ENCODE results near the gene CPNE6. TPM values are rescaled to one million over a fixed set of nuclear protein-coding genes. Genes with fewer than 3 reads are reported as not detected.
"Not testable (repeated sequence)": the region's sequence is repeated elsewhere in the genome, so short reads cannot be mapped to it uniquely, and the experiment has no call there.

The CPNE6 gene
- total RNA-seq, 1 donor from 2014 or later, result not detected

DNA sequence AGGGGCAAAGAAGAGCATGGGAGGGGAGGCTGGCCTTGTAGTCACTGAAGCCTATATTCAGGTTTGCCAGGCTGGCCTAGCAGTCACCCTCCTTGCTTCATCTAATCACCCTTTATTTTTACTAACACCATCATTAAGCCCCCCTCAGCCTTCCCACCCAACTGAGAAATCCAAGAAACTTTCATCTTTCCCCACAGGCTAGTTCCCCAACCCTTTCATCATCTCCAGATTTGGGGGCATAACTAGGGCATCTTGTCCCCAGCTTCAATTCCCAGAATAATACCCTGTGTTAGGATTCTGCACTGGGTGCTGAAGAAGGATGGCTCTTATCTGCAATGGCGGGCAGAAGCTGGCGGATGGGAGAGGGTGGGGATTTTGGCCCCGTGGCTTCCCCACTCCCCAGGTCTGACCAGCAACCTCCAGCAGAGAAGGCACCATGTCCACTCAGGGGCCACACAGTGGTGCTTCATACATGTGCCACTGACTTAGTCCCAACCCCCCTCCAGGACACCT, 29.7 kb downstream of the CPNE6 start:
- no peak for DNase-seq (ENCODE audit: extremely low spot score, unreplicated experiment)
- no peak overlapping the region for H3K27ac Mint-ChIP-seq (ENCODE audit: unreplicated experiment)
- peaks cover 5% of the 10 kb centered on the region for H3K4me1 Mint-ChIP-seq (ENCODE audit: unreplicated experiment)
- H3K4me3 Mint-ChIP-seq (ENCODE audit: unreplicated experiment), result no peak overlapping the region
- peaks cover 34% of the 10 kb centered on the region for H3K36me3 Mint-ChIP-seq (ENCODE audit: unreplicated experiment)
- TF ChIP-seq, protein P1, sequence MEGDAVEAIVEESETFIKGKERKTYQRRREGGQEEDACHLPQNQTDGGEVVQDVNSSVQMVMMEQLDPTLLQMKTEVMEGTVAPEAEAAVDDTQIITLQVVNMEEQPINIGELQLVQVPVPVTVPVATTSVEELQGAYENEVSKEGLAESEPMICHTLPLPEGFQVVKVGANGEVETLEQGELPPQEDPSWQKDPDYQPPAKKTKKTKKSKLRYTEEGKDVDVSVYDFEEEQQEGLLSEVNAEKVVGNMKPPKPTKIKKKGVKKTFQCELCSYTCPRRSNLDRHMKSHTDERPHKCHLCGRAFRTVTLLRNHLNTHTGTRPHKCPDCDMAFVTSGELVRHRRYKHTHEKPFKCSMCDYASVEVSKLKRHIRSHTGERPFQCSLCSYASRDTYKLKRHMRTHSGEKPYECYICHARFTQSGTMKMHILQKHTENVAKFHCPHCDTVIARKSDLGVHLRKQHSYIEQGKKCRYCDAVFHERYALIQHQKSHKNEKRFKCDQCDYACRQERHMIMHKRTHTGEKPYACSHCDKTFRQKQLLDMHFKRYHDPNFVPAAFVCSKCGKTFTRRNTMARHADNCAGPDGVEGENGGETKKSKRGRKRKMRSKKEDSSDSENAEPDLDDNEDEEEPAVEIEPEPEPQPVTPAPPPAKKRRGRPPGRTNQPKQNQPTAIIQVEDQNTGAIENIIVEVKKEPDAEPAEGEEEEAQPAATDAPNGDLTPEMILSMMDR (IDR thresholded peaks at IDR 0.05), result no peak
- no peaks in the 10 kb centered on the region for H3K27me3 Mint-ChIP-seq (ENCODE audit: unreplicated experiment)
- H3K9me3 Mint-ChIP-seq (ENCODE audit: unreplicated experiment), result no peaks in the 10 kb centered on the region

DNA sequence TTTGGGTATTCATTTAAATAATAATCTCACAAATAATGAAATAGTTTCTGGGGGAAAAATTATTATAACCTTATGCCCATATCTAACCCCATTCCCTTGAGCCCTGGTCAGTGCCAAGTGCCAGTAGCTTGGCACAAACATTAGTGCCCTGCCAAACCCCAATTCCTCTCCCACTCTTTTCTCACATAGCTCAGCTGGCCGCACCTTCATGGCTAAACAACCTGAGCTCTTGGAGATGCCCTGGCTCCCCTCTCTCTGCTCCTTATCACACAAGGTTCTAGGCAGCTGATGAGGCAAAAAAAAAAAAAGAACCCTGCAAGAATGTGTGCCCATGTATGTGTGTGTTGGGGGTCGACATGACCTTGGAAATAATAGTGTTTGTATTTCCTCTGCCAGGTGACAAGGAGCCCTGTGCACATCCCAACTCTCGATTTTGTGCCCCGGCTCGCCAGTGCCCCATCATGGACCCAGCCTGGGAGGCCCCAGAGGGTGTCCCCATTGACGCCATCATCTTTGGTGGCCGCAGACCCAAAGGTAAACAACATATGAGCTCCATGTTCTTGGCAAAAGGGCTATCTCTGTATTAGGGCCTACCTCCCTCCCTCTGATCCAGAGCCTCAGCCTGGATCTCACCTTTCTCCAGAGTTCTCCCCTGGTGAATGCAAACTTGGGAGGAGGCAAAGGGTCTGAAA, 31.1 kb downstream of the CPNE6 start:
- H3K27me3 Mint-ChIP-seq (ENCODE audit: unreplicated experiment), result no peaks in the 10 kb centered on the region
- H3K27ac Mint-ChIP-seq (ENCODE audit: unreplicated experiment), result no peak overlapping the region
- no peaks in the 10 kb centered on the region for H3K4me1 Mint-ChIP-seq (ENCODE audit: unreplicated experiment)
- no peaks in the 10 kb centered on the region for H3K9me3 Mint-ChIP-seq (ENCODE audit: unreplicated experiment)
- DNase-seq (ENCODE audit: extremely low spot score, unreplicated experiment), result no peak
- peaks cover 34% of the 10 kb centered on the region for H3K36me3 Mint-ChIP-seq (ENCODE audit: unreplicated experiment)
- TF ChIP-seq, protein P1 (IDR thresholded peaks at IDR 0.05), result no peak
- H3K4me3 Mint-ChIP-seq (ENCODE audit: unreplicated experiment), result no peak overlapping the region

GRCh38 chr14:24103451-24103850, 32.1 kb downstream of the CPNE6 start:
- H3K9me3 Mint-ChIP-seq (ENCODE audit: unreplicated experiment), result no peaks in the 10 kb centered on the region
- H3K36me3 Mint-ChIP-seq (ENCODE audit: unreplicated experiment), result peaks cover 31% of the 10 kb centered on the region
- no peak for DNase-seq (ENCODE audit: extremely low spot score, unreplicated experiment)
- H3K27ac Mint-ChIP-seq (ENCODE audit: unreplicated experiment), result no peak overlapping the region
- no peak overlapping the region for H3K4me3 Mint-ChIP-seq (ENCODE audit: unreplicated experiment)
- H3K27me3 Mint-ChIP-seq (ENCODE audit: unreplicated experiment), result no peaks in the 10 kb centered on the region
- TF ChIP-seq, protein P1 (IDR thresholded peaks at IDR 0.05), result no peak
- peaks cover under 1% of the 10 kb centered on the region for H3K4me1 Mint-ChIP-seq (ENCODE audit: unreplicated experiment)

DNA sequence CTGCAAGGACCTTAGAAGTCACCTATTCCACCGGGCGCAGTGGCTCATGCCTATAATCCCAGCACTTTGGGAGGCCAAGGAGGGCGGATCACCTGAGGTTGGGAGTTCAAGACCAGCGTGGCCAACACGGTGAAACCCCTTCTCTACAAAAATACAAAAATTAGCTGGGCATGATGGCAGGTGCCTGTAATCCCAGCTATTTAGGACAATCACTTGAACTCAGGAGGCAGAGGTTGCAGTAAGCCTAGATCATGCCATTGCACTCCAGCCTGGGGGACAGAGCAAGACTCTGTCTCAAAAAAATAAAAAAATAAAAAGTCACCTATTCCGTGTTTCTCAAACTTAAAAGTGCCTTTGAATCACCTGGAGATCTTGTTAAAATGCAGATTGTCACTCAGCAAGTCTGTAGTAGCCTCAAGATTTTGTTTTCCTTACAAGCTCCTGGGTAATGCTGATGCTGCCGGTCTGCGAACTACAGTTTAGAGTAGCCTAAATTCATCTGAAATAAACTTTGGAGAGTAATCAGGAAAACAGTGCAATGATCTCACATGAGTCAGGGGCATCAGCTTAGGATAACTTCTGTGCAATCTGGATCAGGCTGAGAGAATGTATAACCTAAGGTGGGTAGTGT, 34.4 kb downstream of the CPNE6 start:
- H3K27me3 Mint-ChIP-seq (ENCODE audit: unreplicated experiment); DNase-seq (ENCODE audit: extremely low spot score, unreplicated experiment); H3K27ac Mint-ChIP-seq (ENCODE audit: unreplicated experiment); H3K4me1 Mint-ChIP-seq (ENCODE audit: unreplicated experiment); H3K4me3 Mint-ChIP-seq (ENCODE audit: unreplicated experiment); H3K9me3 Mint-ChIP-seq (ENCODE audit: unreplicated experiment): not testable (repeated sequence)
- peaks cover 19% of the 10 kb centered on the region for H3K36me3 Mint-ChIP-seq (ENCODE audit: unreplicated experiment)

DNA sequence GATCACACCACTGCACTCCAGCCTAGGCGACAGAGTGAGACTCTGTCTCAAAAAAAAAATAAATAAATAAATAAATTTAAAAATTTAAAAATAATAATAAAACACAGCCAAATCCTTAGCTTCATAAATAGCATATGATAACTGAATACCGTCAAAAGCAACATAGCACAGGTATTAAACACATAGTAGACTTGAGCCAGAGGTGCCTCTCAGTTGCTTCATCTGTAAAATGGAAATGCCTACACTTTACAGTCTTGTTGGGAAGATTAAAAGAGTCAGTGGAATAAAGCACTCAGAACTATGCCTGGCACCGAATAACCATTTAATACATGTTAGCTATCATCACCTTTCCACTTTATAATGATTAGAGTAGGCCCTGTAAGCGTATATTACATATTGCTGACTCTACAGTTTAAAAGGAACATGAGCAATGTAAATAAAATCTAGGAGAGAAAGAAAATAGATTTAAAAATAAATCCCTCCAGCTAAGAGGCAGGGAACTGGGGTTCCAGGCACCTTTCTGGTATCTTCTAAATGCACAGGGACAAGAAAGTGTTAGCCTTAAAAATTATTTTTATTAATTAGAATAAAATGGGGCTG, 35.4 kb downstream of the CPNE6 start:
- Mint-ChIP-seq H3K4me1 (ENCODE audit: unreplicated experiment) (peaks cover 7% of the 10 kb centered on the region), H3K27ac (ENCODE audit: unreplicated experiment) (no peak overlapping the region), H3K36me3 (ENCODE audit: unreplicated experiment) (peaks cover 16% of the 10 kb centered on the region), H3K4me3 (ENCODE audit: unreplicated experiment) (no peak overlapping the region), H3K27me3 (ENCODE audit: unreplicated experiment) (no peaks in the 10 kb centered on the region), H3K9me3 (ENCODE audit: unreplicated experiment) (no peaks in the 10 kb centered on the region)
- DNase-seq (ENCODE audit: extremely low spot score, unreplicated experiment), result no peak
- TF ChIP-seq, protein P1 (IDR thresholded peaks at IDR 0.05), result no peak

Measured in osteocyte (in vitro differentiated cells).